AG09309 (cell line): ENCODE data around the gene ERFE.

Experiments used
- DNase-seq: peaks from one replicate; pipeline ENCODE4 v3.0.0-alpha.2; 2010; ENCODE audit warnings: low read depth
- H3K4me3 ChIP-seq: 2 replicates; pipeline ENCODE4 v1.5.1; 2011; ENCODE audit warnings: mild to moderate bottlenecking, low read depth, low read length, moderate library complexity; ENCODE audit not compliant: control insufficient read depth
- CTCF ChIP-seq: IDR thresholded peaks from 2 replicates; pipeline ENCODE4 v1.5.1; 2011; ENCODE audit warnings: mild to moderate bottlenecking, low read depth, low read length, inconsistent platforms; ENCODE audit not compliant: insufficient read depth, control insufficient read depth; ENCODE audit errors: missing control alignments

The ERFE gene

DNA sequence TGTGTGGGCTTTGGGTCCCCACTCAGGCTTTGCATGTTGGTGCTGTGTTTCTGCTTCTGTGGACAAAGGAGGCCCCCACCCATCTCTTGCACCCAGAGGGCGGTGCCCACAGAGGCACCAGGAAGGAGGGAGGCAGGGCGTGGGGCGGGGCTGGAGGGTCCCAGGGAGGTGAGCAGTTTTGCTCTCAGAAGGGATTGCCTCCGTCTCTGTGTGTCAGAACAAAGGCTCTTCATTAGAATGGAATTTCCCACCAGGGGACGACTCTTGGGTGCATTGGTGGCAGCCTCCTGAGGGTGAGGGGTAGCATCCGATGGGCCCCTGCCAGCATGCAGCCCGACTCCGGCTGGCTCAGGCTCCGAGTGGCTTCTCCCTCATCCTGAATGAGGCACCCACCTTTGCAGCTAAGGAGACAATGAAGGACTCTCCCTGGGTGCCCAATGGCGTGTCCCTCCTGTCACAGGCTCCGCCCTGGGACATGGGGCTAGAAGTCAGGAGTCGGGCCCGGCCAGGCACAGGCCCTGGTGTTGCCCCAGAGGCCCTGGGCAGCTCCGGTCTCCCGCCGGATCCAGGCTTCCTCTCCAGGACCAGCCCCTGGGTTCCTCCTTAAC is 7.0 kb upstream of the ERFE start:
- no peak overlapping the region for H3K4me3 ChIP-seq
- TF ChIP-seq CTCF = no peak
- DNase-seq = no peak

DNA sequence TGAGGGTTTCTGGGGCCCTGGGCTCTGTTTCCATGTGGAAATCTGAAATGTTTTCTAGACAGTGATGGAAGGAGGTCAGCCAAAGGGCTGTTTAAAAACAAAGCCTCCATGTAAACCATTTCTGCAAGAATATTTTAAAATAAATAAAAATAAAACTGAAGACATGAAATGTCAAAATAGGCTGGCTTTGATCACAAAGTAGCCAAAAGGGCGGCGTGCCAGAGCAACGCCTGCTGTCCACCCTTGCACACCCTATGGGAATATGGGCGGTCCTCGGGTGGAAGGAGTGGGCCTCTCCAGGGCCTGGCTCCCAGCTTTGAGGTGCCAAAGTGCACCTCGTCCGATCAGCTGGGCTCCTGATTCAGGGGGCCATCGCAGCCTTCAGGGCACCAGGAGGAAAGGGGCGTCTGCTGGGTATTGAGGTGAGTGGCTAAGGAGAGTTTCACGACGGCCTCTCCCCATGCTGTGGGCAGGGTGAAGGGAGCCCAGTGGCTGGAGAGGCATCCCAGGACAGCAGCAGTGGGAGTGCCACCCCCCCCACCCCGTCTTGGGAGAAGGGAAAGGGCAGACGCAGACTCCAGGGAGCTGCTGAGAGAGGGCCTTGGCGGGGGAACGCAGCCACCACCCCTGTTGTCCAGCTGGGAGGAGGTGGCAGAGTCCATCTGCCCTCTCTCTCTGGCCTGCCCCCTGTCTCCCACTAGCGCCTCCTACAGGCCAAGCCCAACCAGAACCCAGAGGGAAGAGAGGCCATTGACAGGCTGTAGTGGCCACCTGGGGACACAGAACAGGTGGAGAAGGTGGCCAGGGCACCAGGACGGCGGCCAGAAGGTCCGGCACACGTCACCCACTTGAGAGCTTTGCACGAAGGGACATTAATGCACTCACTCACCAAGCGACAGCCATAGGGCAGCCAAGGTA is 5.7 kb upstream of the ERFE start:
- TF ChIP-seq CTCF = no peak
- DNase-seq = no peak
- H3K4me3 ChIP-seq = no peak overlapping the region

GRCh38 chr2:238154570-238154969 is 4.2 kb upstream of the ERFE start:
- no peak for DNase-seq
- no peak for TF ChIP-seq CTCF
- no peak overlapping the region for H3K4me3 ChIP-seq

DNA sequence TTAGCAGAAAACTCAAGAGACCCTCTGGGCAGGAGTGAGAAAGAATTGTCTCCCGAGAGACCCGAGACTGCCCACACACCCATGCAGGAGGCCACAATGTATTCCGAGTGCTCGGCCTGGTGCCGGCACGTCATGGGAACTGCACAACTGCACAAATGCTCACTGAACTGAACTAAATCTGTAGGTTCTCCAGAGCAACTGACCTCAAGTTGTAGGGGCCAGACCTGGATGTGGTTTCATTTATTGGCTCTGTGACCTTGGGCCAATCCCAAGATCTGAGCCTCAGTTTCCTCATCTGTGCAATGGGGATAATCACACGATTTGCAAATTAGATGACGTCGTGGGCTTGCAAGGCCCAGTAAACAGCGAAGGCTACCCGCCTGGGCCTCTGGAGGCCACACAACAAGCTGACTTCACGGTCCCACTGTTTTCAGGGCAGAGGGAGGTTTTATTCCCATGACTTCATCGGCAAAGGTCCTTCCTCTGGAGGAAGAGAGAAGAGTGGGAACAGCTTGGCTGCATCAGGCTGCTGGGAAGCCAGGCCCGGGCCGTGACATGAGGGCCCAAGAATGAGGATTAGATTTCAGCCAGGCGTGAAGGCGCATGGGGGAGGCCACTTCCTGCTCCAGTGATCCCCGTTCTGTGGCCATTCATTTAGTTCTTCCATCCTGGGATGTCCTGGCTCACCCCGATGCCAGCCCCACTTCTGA is 3.6 kb upstream of the ERFE start:
- TF ChIP-seq CTCF = no peak
- no peak for DNase-seq
- no peak overlapping the region for H3K4me3 ChIP-seq

DNA sequence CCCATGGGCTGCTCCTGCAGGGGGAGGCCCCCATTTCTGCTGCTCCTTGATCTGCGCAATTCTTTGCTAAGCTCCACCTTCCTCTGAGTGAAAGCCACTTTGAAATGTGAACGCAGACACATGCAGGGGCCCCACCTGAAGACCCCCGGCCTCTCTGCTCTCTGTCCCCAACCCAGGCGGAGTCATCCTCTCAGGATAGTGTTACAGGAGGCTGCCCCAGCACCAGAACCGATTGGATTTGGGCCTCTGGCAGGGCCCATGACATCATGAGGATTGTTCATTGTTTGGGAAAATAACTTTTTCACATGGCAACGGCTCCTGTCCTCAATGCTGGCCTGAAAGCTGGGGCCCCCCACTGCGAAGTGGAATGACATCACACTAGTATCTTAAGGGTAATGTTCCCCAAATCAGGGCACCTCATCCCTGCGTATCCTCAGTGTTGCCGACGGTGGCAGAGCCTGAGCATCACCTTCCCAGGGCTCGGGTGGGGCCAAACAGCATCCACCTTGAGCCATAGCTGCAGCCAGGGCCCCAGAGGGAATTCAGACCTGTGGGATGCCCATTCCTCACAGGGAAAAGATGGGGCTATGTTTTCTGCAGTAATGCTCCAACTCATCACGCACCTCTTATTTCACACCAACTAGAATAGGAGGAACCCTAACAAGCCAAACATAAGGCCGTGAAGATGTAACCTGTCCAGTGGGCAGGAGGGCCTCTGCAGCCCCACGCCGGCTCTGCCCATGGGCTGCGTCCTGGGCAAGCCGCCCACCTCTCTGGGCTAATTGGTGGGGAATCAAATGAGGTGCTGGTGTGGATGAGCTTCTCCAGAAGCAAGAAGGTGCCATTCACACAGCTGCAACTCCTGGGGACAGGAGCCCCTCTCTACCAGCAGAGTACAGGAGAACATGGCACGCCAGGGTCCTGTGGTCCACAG is 2.7 kb upstream of the ERFE start:
- DNase-seq = no peak
- TF ChIP-seq CTCF = no peak

More for the DNA sequence above, 2.7 kb upstream of the ERFE start:
- no peak overlapping the region for H3K4me3 ChIP-seq
